MM.1S (cell line): Measurements from ENCODE around the gene SPOCK2.

ENCODE experiments used
- EZH2 ChIP-seq: fragments of 300-600 bp; sonication (generic); optimal IDR thresholded peaks from 2 replicates; pipeline ENCODE3; 2017; ENCODE audit warnings: low read depth, mild to moderate bottlenecking, antibody characterized with exemption, low read length, mixed read lengths
- EZH2phosphoT487 ChIP-seq: fragments of 300-600 bp; sonication (generic); IDR thresholded peaks from 2 replicates; pipeline ENCODE4 v1.6.1; 2018; ENCODE audit warnings: antibody characterized with exemption, low read length
- TF ChIP-seq, protein P1 (sequence below): fragments of 300-600 bp; sonication (generic); IDR thresholded peaks from 2 replicates; pipeline ENCODE4 v1.5.1; 2016; ENCODE audit warnings: antibody characterized with exemption, low read length, mixed read lengths

DNA sequence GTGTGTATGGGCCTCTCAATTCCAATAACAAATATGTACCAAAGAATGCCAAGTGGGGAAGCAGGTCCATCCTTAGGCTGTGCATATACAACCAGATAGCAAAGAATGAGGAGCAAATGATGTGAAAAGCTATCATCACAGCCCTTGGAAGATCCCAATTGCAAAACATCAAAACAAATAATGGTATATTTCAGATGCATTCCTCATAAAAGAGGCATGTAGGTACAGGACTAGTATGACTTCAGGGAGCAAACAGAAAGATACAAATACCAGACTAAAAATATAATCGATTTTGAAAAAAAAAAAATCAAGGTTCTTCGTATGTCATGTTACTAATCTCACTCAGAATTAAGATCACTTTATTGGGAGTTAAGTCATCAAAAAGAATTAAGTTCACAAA is 18.5 kb upstream of the SPOCK2 start:
- TF ChIP-seq EZH2phosphoT487 (no peak), EZH2 (no peak)
- TF ChIP-seq, protein P1, sequence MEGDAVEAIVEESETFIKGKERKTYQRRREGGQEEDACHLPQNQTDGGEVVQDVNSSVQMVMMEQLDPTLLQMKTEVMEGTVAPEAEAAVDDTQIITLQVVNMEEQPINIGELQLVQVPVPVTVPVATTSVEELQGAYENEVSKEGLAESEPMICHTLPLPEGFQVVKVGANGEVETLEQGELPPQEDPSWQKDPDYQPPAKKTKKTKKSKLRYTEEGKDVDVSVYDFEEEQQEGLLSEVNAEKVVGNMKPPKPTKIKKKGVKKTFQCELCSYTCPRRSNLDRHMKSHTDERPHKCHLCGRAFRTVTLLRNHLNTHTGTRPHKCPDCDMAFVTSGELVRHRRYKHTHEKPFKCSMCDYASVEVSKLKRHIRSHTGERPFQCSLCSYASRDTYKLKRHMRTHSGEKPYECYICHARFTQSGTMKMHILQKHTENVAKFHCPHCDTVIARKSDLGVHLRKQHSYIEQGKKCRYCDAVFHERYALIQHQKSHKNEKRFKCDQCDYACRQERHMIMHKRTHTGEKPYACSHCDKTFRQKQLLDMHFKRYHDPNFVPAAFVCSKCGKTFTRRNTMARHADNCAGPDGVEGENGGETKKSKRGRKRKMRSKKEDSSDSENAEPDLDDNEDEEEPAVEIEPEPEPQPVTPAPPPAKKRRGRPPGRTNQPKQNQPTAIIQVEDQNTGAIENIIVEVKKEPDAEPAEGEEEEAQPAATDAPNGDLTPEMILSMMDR, result no peak
